Neural cell (in vitro differentiated cells): Measurements from ENCODE around the gene PPP1R12A. TPM values are rescaled to one million over a fixed set of nuclear protein-coding genes. Genes with fewer than 3 reads are reported as not detected.

Source experiments
- H2AFZ ChIP-seq: fragments of 200-600, 300-800 bp; sonication (generic), shearing (Covaris generic); 2 replicates; pipeline ENCODE4 v1.6.0; 2014; ENCODE audit warnings: low read depth, mild to moderate bottlenecking, antibody characterized with exemption, low read length, moderate library complexity
- H3F3A ChIP-seq: fragments of 200-600 bp; shearing (Covaris generic); 2 replicates; pipeline ENCODE4 v1.6.1; 2016; ENCODE audit warnings: mild to moderate bottlenecking, moderate library complexity, mixed read lengths, antibody characterized with exemption, low read length; ENCODE audit not compliant: insufficient read depth, poor library complexity, severe bottlenecking
- H3K27ac ChIP-seq: fragments of 200-600, 300-800 bp; sonication (generic), shearing (Covaris generic); 2 replicates; pipeline ENCODE4 v1.5.1; 2014; ENCODE audit warnings: mild to moderate bottlenecking, low read length, moderate library complexity
- H3K27me3 ChIP-seq: fragments of 300-800, 200-600 bp; sonication (generic), shearing (Covaris generic); 2 replicates; pipeline ENCODE4 v1.6.0; 2014; ENCODE audit warnings: mild to moderate bottlenecking, low read depth, low read length, moderate library complexity; ENCODE audit not compliant: insufficient read depth
- H3K36me3 ChIP-seq: fragments of 300-800, 200-600 bp; sonication (generic), shearing (Covaris generic); 2 replicates; pipeline ENCODE4 v1.5.1; 2014; ENCODE audit warnings: mild to moderate bottlenecking, antibody characterized with exemption, low read length, moderate library complexity; ENCODE audit not compliant: insufficient read depth
- H3K4me2 ChIP-seq: fragments of 300-800, 200-600 bp; sonication (generic), shearing (Covaris generic); 2 replicates; pipeline ENCODE4 v1.6.0; 2014; ENCODE audit warnings: mild to moderate bottlenecking, low read length
- H3K4me3 ChIP-seq: fragments of 300-800, 200-600 bp; sonication (generic), shearing (Covaris generic); 2 replicates; pipeline ENCODE4 v1.5.1; 2014; ENCODE audit warnings: mild to moderate bottlenecking, low read length, moderate library complexity
- H3K79me2 ChIP-seq: fragments of 200-600 bp; shearing (Covaris generic); replicated peaks from 2 replicates; pipeline ENCODE4 v1.6.0; 2014; ENCODE audit warnings: mild to moderate bottlenecking, low read length, moderate library complexity; ENCODE audit not compliant: insufficient read depth
- H3K9ac ChIP-seq: fragments of 300-800, 200-600 bp; sonication (generic), shearing (Covaris generic); 2 replicates; pipeline ENCODE4 v1.6.1; 2016; ENCODE audit warnings: mild to moderate bottlenecking, low read length, mixed read lengths
- H3K9me2 ChIP-seq: fragments of 200-600 bp; shearing (Covaris generic); 2 replicates; pipeline ENCODE4 v1.6.1; 2016; ENCODE audit warnings: mild to moderate bottlenecking, low read length, mixed read lengths; ENCODE audit not compliant: insufficient read depth
- H3K9me3 ChIP-seq: fragments of 200-600, 300-800 bp; sonication (generic), shearing (Covaris generic); 2 replicates; pipeline ENCODE4 v1.6.1; 2016; ENCODE audit warnings: mild to moderate bottlenecking, mixed run types, low read length, moderate library complexity, mixed read lengths
- H4K20me1 ChIP-seq: fragments of 200-600 bp; shearing (Covaris generic); 2 replicates; pipeline ENCODE4 v1.6.1; 2016; ENCODE audit warnings: mild to moderate bottlenecking, mixed run types; ENCODE audit not compliant: insufficient read depth
- EP300 ChIP-seq: fragments of 450-650 bp; conservative IDR thresholded peaks from 2 replicates; pipeline ENCODE4 v1.6.1; 2014; ENCODE audit warnings: antibody characterized with exemption, mild to moderate bottlenecking, moderate library complexity; ENCODE audit not compliant: poor library complexity, severe bottlenecking
- EZH2 ChIP-seq: fragments of 200-600, 300-800 bp; shearing (Covaris generic), sonication (generic); IDR thresholded peaks from 2 replicates; pipeline ENCODE4 v1.6.1; 2014; ENCODE audit warnings: antibody characterized with exemption, low read length, borderline replicate concordance, mild to moderate bottlenecking; ENCODE audit not compliant: insufficient read depth, poor library complexity, severe bottlenecking
- MXI1 ChIP-seq: fragments of 450-650 bp; conservative IDR thresholded peaks from 2 replicates; pipeline ENCODE4 v1.6.1; 2014; ENCODE audit warnings: antibody characterized with exemption, mild to moderate bottlenecking; ENCODE audit not compliant: poor library complexity, severe bottlenecking
- POLR2AphosphoS5 ChIP-seq: IDR thresholded peaks from 2 replicates; pipeline ENCODE4 v1.6.1; 2012
- RAD21 ChIP-seq: fragments of 450-650 bp; conservative IDR thresholded peaks from 2 replicates; pipeline ENCODE4 v1.6.1; 2014; ENCODE audit warnings: antibody characterized with exemption, mild to moderate bottlenecking, moderate library complexity
- SMC3 ChIP-seq: fragments of 450-650 bp; conservative IDR thresholded peaks from 2 replicates; pipeline ENCODE4 v1.6.1; 2014; ENCODE audit warnings: antibody characterized with exemption, mild to moderate bottlenecking, moderate library complexity; ENCODE audit not compliant: poor library complexity
- TAF1 ChIP-seq: IDR thresholded peaks from 2 replicates; pipeline ENCODE4 v1.6.1; 2012; ENCODE audit warnings: low read depth
- polyA plus RNA-seq: library from polyadenylated mRNA; depleted of rRNA; stranded (reverse); fragments of >200 nt; gene quantifications from 2 replicates; pipeline ENCODE4 v1.2.3, GENCODE V29; 2014
- TF ChIP-seq, protein P1 (sequence below): fragments of 450-650 bp; IDR thresholded peaks from 2 replicates; pipeline ENCODE4 v1.5.1; 2014; ENCODE audit warnings: antibody characterized with exemption, mild to moderate bottlenecking, moderate library complexity; ENCODE audit not compliant: poor library complexity, severe bottlenecking
- TF ChIP-seq, protein P2 (sequence below): IDR thresholded peaks from 2 replicates; pipeline ENCODE4 v1.6.1; 2012; ENCODE audit warnings: borderline replicate concordance

The PPP1R12A gene
- polyA plus RNA-seq, 1 donor from 2014 or later: 68.2 TPM

DNA sequence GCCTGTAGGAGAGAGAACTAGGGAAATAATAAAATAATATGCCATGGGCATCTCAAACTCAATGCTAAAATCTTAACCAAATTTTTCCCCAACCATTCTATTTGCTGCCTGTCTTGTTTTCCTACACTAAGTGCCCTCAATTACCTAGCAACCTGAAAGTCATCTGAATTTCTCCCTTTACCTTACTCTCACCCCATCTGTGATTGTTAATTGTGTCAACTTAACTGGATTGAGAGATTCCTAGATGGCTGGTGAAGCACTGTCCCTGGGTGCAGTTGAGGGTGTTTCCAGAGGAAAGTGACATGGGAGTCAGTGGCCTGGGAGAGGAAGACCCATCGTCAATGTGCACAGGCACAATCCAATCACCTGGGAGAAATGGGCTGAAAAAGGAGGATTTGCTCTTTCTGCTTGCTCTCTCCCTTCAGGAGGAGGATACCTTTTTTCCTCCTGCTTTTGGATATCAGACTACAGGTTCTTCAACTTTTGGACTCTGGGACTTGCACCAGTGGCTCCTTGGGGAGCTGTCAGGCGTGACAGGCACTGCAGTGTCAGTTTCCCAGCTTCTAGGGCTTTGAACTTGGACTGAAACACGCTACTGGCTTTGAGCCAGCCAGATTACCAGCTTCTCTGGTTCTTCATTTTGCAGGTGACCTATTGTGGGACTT, 100.1 kb downstream of the PPP1R12A start:
- no peaks in the 10 kb centered on the region for H3K79me2 ChIP-seq
- H3K27ac ChIP-seq: no peak overlapping the region
- no peaks in the 10 kb centered on the region for H4K20me1 ChIP-seq
- H3K27me3 ChIP-seq: no peaks in the 10 kb centered on the region
- H3K9me3 ChIP-seq: peaks cover 4% of the 10 kb centered on the region
- no peaks in the 10 kb centered on the region for H3K9me2 ChIP-seq
- no peak overlapping the region for H3K9ac ChIP-seq
- no peak overlapping the region for H3K4me3 ChIP-seq
- TF ChIP-seq TAF1 (no peak), SMC3 (no peak), POLR2AphosphoS5 (no peak), EP300 (no peak), MXI1 (no peak), EZH2 (no peak), RAD21 (no peak)
- TF ChIP-seq, protein P1, sequence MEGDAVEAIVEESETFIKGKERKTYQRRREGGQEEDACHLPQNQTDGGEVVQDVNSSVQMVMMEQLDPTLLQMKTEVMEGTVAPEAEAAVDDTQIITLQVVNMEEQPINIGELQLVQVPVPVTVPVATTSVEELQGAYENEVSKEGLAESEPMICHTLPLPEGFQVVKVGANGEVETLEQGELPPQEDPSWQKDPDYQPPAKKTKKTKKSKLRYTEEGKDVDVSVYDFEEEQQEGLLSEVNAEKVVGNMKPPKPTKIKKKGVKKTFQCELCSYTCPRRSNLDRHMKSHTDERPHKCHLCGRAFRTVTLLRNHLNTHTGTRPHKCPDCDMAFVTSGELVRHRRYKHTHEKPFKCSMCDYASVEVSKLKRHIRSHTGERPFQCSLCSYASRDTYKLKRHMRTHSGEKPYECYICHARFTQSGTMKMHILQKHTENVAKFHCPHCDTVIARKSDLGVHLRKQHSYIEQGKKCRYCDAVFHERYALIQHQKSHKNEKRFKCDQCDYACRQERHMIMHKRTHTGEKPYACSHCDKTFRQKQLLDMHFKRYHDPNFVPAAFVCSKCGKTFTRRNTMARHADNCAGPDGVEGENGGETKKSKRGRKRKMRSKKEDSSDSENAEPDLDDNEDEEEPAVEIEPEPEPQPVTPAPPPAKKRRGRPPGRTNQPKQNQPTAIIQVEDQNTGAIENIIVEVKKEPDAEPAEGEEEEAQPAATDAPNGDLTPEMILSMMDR: no peak
- TF ChIP-seq, protein P2, sequence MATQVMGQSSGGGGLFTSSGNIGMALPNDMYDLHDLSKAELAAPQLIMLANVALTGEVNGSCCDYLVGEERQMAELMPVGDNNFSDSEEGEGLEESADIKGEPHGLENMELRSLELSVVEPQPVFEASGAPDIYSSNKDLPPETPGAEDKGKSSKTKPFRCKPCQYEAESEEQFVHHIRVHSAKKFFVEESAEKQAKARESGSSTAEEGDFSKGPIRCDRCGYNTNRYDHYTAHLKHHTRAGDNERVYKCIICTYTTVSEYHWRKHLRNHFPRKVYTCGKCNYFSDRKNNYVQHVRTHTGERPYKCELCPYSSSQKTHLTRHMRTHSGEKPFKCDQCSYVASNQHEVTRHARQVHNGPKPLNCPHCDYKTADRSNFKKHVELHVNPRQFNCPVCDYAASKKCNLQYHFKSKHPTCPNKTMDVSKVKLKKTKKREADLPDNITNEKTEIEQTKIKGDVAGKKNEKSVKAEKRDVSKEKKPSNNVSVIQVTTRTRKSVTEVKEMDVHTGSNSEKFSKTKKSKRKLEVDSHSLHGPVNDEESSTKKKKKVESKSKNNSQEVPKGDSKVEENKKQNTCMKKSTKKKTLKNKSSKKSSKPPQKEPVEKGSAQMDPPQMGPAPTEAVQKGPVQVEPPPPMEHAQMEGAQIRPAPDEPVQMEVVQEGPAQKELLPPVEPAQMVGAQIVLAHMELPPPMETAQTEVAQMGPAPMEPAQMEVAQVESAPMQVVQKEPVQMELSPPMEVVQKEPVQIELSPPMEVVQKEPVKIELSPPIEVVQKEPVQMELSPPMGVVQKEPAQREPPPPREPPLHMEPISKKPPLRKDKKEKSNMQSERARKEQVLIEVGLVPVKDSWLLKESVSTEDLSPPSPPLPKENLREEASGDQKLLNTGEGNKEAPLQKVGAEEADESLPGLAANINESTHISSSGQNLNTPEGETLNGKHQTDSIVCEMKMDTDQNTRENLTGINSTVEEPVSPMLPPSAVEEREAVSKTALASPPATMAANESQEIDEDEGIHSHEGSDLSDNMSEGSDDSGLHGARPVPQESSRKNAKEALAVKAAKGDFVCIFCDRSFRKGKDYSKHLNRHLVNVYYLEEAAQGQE: no peak
- no peaks in the 10 kb centered on the region for H3K36me3 ChIP-seq
- no peak overlapping the region for H2AFZ ChIP-seq
- H3F3A ChIP-seq: no peaks in the 10 kb centered on the region
- H3K4me2 ChIP-seq: no peak overlapping the region

DNA sequence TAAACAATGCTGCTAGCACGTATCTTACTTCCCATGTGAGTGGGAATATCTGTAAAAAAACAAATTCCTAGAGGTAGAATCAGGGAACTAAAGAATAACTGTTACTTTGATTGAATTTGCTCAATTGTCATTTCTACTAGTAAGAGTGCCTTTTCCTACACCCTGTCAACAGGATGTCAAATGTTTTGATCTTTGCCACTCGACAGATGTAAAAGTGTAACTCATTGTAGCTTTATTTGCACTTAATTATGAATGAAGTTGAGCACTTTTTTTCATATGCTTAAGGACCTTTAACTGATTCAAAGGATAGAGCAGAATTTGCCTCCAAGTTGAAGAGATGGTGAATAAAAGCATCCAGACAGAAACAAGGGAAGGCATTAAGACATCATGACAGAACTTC, 104.5 kb downstream of the PPP1R12A start:
- H2AFZ ChIP-seq: no peak overlapping the region
- H4K20me1 ChIP-seq: no peaks in the 10 kb centered on the region
- no peaks in the 10 kb centered on the region for H3K9me3 ChIP-seq
- H3K9ac ChIP-seq: no peak overlapping the region
- H3K36me3 ChIP-seq: peaks cover 5% of the 10 kb centered on the region
- H3K4me3 ChIP-seq: no peak overlapping the region
- no peaks in the 10 kb centered on the region for H3K79me2 ChIP-seq
- no peak overlapping the region for H3K4me2 ChIP-seq
- no peaks in the 10 kb centered on the region for H3K27me3 ChIP-seq
- H3K27ac ChIP-seq: no peak overlapping the region
- H3F3A ChIP-seq: peaks cover 4% of the 10 kb centered on the region
- TF ChIP-seq EP300 (peak; percentile 46), POLR2AphosphoS5 (no peak)
- H3K9me2 ChIP-seq: no peaks in the 10 kb centered on the region
